ENCODE measurements around the gene RALGPS2.

DNA sequence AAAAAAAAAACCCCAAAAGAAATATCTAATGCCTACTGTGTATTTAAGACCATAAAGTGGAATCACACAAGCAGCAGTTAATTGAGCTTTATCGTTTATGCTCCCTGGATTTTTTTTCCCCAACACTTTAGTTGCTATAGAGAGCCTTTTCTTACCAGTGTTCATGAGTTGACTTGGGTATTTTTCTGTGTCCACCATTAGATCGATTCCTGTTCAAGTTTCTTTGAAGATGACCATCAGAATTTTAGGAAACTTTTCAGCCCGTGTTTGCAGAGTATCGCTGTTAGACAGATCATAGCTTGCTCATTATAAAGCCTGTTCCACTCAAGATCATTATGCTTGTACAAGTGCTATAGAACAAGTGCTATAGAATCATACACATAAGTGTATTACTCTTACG lies 1.5 kb downstream of the RALGPS2 start:
- TF ChIP-seq SP1 (CRISPR knock-in tag; IDR thresholded peaks at IDR 0.05) = no peak
- TF ChIP-seq SNRNP70 (optimal IDR thresholded peaks at IDR 0.05; ENCODE audit: low read depth, low read length) = no peak
- TF ChIP-seq POLR2A (conservative IDR thresholded peaks at IDR 0.05) = no peak
- TF ChIP-seq, protein P1, sequence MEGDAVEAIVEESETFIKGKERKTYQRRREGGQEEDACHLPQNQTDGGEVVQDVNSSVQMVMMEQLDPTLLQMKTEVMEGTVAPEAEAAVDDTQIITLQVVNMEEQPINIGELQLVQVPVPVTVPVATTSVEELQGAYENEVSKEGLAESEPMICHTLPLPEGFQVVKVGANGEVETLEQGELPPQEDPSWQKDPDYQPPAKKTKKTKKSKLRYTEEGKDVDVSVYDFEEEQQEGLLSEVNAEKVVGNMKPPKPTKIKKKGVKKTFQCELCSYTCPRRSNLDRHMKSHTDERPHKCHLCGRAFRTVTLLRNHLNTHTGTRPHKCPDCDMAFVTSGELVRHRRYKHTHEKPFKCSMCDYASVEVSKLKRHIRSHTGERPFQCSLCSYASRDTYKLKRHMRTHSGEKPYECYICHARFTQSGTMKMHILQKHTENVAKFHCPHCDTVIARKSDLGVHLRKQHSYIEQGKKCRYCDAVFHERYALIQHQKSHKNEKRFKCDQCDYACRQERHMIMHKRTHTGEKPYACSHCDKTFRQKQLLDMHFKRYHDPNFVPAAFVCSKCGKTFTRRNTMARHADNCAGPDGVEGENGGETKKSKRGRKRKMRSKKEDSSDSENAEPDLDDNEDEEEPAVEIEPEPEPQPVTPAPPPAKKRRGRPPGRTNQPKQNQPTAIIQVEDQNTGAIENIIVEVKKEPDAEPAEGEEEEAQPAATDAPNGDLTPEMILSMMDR (IDR thresholded peaks at IDR 0.05 in 2 of 3, conservative IDR thresholded peaks at IDR 0.05 in 1 of 3; ENCODE audit: insufficient read depth in 2 of 3, low read depth in 1 of 3, low read length in 3 of 3) = no peak
- TF ChIP-seq PCBP2 (IDR thresholded peaks at IDR 0.05; ENCODE audit: low read depth, low read length, poor library complexity, severe bottlenecking) = no peak
- TF ChIP-seq, protein P2, sequence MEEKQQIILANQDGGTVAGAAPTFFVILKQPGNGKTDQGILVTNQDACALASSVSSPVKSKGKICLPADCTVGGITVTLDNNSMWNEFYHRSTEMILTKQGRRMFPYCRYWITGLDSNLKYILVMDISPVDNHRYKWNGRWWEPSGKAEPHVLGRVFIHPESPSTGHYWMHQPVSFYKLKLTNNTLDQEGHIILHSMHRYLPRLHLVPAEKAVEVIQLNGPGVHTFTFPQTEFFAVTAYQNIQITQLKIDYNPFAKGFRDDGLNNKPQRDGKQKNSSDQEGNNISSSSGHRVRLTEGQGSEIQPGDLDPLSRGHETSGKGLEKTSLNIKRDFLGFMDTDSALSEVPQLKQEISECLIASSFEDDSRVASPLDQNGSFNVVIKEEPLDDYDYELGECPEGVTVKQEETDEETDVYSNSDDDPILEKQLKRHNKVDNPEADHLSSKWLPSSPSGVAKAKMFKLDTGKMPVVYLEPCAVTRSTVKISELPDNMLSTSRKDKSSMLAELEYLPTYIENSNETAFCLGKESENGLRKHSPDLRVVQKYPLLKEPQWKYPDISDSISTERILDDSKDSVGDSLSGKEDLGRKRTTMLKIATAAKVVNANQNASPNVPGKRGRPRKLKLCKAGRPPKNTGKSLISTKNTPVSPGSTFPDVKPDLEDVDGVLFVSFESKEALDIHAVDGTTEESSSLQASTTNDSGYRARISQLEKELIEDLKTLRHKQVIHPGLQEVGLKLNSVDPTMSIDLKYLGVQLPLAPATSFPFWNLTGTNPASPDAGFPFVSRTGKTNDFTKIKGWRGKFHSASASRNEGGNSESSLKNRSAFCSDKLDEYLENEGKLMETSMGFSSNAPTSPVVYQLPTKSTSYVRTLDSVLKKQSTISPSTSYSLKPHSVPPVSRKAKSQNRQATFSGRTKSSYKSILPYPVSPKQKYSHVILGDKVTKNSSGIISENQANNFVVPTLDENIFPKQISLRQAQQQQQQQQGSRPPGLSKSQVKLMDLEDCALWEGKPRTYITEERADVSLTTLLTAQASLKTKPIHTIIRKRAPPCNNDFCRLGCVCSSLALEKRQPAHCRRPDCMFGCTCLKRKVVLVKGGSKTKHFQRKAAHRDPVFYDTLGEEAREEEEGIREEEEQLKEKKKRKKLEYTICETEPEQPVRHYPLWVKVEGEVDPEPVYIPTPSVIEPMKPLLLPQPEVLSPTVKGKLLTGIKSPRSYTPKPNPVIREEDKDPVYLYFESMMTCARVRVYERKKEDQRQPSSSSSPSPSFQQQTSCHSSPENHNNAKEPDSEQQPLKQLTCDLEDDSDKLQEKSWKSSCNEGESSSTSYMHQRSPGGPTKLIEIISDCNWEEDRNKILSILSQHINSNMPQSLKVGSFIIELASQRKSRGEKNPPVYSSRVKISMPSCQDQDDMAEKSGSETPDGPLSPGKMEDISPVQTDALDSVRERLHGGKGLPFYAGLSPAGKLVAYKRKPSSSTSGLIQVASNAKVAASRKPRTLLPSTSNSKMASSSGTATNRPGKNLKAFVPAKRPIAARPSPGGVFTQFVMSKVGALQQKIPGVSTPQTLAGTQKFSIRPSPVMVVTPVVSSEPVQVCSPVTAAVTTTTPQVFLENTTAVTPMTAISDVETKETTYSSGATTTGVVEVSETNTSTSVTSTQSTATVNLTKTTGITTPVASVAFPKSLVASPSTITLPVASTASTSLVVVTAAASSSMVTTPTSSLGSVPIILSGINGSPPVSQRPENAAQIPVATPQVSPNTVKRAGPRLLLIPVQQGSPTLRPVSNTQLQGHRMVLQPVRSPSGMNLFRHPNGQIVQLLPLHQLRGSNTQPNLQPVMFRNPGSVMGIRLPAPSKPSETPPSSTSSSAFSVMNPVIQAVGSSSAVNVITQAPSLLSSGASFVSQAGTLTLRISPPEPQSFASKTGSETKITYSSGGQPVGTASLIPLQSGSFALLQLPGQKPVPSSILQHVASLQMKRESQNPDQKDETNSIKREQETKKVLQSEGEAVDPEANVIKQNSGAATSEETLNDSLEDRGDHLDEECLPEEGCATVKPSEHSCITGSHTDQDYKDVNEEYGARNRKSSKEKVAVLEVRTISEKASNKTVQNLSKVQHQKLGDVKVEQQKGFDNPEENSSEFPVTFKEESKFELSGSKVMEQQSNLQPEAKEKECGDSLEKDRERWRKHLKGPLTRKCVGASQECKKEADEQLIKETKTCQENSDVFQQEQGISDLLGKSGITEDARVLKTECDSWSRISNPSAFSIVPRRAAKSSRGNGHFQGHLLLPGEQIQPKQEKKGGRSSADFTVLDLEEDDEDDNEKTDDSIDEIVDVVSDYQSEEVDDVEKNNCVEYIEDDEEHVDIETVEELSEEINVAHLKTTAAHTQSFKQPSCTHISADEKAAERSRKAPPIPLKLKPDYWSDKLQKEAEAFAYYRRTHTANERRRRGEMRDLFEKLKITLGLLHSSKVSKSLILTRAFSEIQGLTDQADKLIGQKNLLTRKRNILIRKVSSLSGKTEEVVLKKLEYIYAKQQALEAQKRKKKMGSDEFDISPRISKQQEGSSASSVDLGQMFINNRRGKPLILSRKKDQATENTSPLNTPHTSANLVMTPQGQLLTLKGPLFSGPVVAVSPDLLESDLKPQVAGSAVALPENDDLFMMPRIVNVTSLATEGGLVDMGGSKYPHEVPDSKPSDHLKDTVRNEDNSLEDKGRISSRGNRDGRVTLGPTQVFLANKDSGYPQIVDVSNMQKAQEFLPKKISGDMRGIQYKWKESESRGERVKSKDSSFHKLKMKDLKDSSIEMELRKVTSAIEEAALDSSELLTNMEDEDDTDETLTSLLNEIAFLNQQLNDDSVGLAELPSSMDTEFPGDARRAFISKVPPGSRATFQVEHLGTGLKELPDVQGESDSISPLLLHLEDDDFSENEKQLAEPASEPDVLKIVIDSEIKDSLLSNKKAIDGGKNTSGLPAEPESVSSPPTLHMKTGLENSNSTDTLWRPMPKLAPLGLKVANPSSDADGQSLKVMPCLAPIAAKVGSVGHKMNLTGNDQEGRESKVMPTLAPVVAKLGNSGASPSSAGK (IDR thresholded peaks at IDR 0.05) = no peak
- TF ChIP-seq RHOXF2B (CRISPR knock-in tag; conservative IDR thresholded peaks at IDR 0.05) = no peak
